C4-2B (cell line): ENCODE results near the gene PDE4D.

Source experiments
- ZFX ChIP-seq: fragments of 450-650 bp; IDR thresholded peaks from 2 replicates; pipeline ENCODE4 v1.6.1; 2017
- TF ChIP-seq, protein P1 (sequence below): fragments of 450-650 bp; conservative IDR thresholded peaks from 2 replicates; pipeline ENCODE4 v1.5.1; 2017; ENCODE audit warnings: mild to moderate bottlenecking

DNA sequence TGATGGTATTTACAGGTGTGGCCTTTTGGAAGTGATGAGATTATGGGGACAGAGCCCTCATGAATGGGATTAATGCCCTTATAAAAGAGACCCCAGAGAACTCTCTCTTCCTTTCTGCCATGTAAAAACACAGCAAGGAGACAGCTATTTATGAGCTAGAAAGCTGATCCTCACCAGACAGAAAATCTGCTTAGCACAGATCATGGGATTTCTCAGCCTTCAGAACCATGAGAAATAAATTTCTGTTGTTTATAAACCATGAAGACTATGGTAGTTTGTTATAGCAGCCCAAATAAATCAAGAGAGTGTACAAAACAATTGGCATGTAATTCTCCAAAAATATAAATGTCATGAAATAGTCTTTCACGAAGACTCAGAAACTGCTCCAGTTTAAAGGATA lies 211.0 kb downstream of the PDE4D start:
- TF ChIP-seq, protein P1, sequence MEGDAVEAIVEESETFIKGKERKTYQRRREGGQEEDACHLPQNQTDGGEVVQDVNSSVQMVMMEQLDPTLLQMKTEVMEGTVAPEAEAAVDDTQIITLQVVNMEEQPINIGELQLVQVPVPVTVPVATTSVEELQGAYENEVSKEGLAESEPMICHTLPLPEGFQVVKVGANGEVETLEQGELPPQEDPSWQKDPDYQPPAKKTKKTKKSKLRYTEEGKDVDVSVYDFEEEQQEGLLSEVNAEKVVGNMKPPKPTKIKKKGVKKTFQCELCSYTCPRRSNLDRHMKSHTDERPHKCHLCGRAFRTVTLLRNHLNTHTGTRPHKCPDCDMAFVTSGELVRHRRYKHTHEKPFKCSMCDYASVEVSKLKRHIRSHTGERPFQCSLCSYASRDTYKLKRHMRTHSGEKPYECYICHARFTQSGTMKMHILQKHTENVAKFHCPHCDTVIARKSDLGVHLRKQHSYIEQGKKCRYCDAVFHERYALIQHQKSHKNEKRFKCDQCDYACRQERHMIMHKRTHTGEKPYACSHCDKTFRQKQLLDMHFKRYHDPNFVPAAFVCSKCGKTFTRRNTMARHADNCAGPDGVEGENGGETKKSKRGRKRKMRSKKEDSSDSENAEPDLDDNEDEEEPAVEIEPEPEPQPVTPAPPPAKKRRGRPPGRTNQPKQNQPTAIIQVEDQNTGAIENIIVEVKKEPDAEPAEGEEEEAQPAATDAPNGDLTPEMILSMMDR = no peak
- TF ChIP-seq ZFX = no peak
